Measurements from ENCODE around the gene PTPRN2. TPM values are rescaled to one million over a fixed set of nuclear protein-coding genes. Genes with fewer than 3 reads are reported as not detected.

PTPRN2 gene
- total RNA-seq, 1 experiment from 2014 or later = 1.1 TPM

DNA sequence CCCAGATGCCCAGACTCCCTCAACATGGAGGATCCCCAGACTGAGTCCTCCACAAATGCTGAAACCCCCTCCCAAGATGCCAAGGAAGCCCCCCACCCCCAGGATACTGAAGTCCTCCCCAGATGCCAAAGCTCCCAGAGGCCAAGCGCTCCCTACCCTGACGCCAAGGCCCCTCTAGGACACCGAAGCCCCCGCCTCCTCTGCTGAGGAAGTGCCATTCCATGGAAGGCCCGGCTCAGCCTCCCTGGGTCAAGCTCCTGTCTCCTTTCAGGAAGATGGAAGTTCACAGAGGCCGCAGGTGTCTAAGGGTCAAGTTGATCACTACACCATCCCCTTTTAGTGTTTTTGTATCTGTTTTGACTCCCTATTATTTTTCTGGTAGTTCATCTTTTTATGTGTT lies 644.1 kb downstream of the PTPRN2 start:
- CTCF ChIA-PET = interaction anchor here (0.7 kb wide), 1 partner anchor 1014 kb away, joined by 12 read pairs; no protein-coding TSS in a partner anchor
- Histone ChIP-seq H3K36me3 (ENCODE audit: control insufficient read depth, insufficient read depth, low read length) (no peaks in the 10 kb centered on the region), H3K4me1 (ENCODE audit: control insufficient read depth, insufficient read depth, low read length) (no peaks in the 10 kb centered on the region), H3K27ac (ENCODE audit: low read length) (no peak overlapping the region), H3K4me3 (ENCODE audit: low read depth in 2 of 2, low read length in 2 of 2) (no peak overlapping the region), H3K9me3 (ENCODE audit: control insufficient read depth, insufficient read depth, low read depth, low read length) (peaks cover 14% of the 10 kb centered on the region; the same call in 1 of the 2 replicates), H3K27me3 (ENCODE audit: control insufficient read depth, insufficient read depth, low read length) (no peaks in the 10 kb centered on the region)
- POLR2A ChIA-PET = no interaction called here
- TF ChIP-seq SIN3A (IDR thresholded peaks at IDR 0.05; ENCODE audit: borderline replicate concordance, insufficient read depth, low read depth, low read length) = no peak
- TF ChIP-seq, protein P1, sequence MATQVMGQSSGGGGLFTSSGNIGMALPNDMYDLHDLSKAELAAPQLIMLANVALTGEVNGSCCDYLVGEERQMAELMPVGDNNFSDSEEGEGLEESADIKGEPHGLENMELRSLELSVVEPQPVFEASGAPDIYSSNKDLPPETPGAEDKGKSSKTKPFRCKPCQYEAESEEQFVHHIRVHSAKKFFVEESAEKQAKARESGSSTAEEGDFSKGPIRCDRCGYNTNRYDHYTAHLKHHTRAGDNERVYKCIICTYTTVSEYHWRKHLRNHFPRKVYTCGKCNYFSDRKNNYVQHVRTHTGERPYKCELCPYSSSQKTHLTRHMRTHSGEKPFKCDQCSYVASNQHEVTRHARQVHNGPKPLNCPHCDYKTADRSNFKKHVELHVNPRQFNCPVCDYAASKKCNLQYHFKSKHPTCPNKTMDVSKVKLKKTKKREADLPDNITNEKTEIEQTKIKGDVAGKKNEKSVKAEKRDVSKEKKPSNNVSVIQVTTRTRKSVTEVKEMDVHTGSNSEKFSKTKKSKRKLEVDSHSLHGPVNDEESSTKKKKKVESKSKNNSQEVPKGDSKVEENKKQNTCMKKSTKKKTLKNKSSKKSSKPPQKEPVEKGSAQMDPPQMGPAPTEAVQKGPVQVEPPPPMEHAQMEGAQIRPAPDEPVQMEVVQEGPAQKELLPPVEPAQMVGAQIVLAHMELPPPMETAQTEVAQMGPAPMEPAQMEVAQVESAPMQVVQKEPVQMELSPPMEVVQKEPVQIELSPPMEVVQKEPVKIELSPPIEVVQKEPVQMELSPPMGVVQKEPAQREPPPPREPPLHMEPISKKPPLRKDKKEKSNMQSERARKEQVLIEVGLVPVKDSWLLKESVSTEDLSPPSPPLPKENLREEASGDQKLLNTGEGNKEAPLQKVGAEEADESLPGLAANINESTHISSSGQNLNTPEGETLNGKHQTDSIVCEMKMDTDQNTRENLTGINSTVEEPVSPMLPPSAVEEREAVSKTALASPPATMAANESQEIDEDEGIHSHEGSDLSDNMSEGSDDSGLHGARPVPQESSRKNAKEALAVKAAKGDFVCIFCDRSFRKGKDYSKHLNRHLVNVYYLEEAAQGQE (IDR thresholded peaks at IDR 0.05; ENCODE audit: insufficient read depth in 1 of 2, low read depth in 2 of 2, low read length in 1 of 2) = no peak
- TF ChIP-seq, protein P2, sequence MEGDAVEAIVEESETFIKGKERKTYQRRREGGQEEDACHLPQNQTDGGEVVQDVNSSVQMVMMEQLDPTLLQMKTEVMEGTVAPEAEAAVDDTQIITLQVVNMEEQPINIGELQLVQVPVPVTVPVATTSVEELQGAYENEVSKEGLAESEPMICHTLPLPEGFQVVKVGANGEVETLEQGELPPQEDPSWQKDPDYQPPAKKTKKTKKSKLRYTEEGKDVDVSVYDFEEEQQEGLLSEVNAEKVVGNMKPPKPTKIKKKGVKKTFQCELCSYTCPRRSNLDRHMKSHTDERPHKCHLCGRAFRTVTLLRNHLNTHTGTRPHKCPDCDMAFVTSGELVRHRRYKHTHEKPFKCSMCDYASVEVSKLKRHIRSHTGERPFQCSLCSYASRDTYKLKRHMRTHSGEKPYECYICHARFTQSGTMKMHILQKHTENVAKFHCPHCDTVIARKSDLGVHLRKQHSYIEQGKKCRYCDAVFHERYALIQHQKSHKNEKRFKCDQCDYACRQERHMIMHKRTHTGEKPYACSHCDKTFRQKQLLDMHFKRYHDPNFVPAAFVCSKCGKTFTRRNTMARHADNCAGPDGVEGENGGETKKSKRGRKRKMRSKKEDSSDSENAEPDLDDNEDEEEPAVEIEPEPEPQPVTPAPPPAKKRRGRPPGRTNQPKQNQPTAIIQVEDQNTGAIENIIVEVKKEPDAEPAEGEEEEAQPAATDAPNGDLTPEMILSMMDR (IDR thresholded peaks at IDR 0.05) = no peak
- no peak for TF ChIP-seq TCF7L2 (IDR thresholded peaks at IDR 0.05; ENCODE audit: low read depth, low read length)
- TF ChIP-seq POLR2AphosphoS5 (IDR thresholded peaks at IDR 0.05; ENCODE audit: low read depth, low read length) = no peak
- no TSS peak for BruUV-seq (replicated peaks)
- in situ Hi-C loops (cut with HindIII; ENCODE audit: low pct_unique_long_range_greater_than_20kb, low sequenced_read_pairs) = no loop called here
- DNase-seq (ENCODE audit: low read depth, low spot score) (no peak), ATAC-seq (no peak)
- intact Hi-C loops (cut with micrococcal nuclease; ENCODE audit: unreplicated experiment) = no loop called here

DNA sequence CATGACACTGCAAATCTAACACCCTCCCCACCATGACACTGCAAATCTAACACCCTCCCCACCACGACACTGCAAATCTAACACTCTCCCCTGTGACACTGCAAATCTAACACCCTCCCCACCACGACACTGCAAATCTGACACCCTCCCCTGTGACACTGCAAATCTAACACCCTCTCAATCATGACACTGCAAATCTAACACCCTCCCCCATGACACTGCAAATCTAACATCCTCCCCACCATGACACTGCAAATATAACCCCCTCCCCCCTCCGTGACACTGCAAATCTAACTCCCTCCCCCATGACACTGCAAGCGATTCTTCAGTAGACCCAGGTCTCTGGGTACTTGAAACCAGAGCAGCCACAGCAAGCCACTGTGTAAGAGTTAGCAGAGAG lies 646.4 kb downstream of the PTPRN2 start:
- ChIA-PET POLR2A (no interaction called here), CTCF (no interaction called here)
- in situ Hi-C loops (cut with HindIII; ENCODE audit: low pct_unique_long_range_greater_than_20kb, low sequenced_read_pairs) = no loop called here
- no peak for DNase-seq (ENCODE audit: low read depth, low spot score)
- no peaks in the 10 kb centered on the region for H3K36me3 ChIP-seq (ENCODE audit: control insufficient read depth, insufficient read depth, low read length)
- no peaks in the 10 kb centered on the region for H3K4me1 ChIP-seq (ENCODE audit: control insufficient read depth, insufficient read depth, low read length)
- intact Hi-C loops (cut with micrococcal nuclease; ENCODE audit: unreplicated experiment) = no loop called here
- no peaks in the 10 kb centered on the region; the same call in 1 of the 2 replicates for H3K9me3 ChIP-seq (ENCODE audit: control insufficient read depth, insufficient read depth, low read depth, low read length)
- no TSS peak for BruUV-seq (replicated peaks)
- H3K27me3 ChIP-seq (ENCODE audit: control insufficient read depth, insufficient read depth, low read length) = peaks cover 2% of the 10 kb centered on the region; the same call in 1 of the 2 replicates
- ATAC-seq = no peak
- TF ChIP-seq, protein P1 (IDR thresholded peaks at IDR 0.05; ENCODE audit: insufficient read depth in 1 of 2, low read depth in 2 of 2, low read length in 1 of 2) = no peak
- TF ChIP-seq POLR2AphosphoS5 (IDR thresholded peaks at IDR 0.05; ENCODE audit: low read depth, low read length) = no peak
- no peak for TF ChIP-seq TCF7L2 (IDR thresholded peaks at IDR 0.05; ENCODE audit: low read depth, low read length)
- no peak for TF ChIP-seq SIN3A (IDR thresholded peaks at IDR 0.05; ENCODE audit: borderline replicate concordance, insufficient read depth, low read depth, low read length)
- TF ChIP-seq, protein P2 (IDR thresholded peaks at IDR 0.05) = no peak
- H3K27ac ChIP-seq (ENCODE audit: low read length) = no peak overlapping the region
- H3K4me3 ChIP-seq (ENCODE audit: low read depth in 2 of 2, low read length in 2 of 2) = no peak overlapping the region
